Activated CD8-positive, alpha-beta memory T cell treated with anti-CD3 and anti-CD28 coated beads for 48 hours (primary cell): ENCODE measurements around the gene RPTOR.

ENCODE experiments used
- DNase-seq, 3 experiments: peaks; one replicate each; pipeline ENCODE4 v3.0.0-alpha.2; 2020; ENCODE audit warnings: low read depth in 2 of 3, low spot score in 2 of 3

RPTOR gene

GRCh38 chr17:80856863-80857755 lies 312.5 kb downstream of the RPTOR start:
- no peak for DNase-seq

- no peak for DNase-seq
These were observed 313.1 kb downstream of the RPTOR start for GRCh38 chr17:80857756-80858171.

GRCh38 chr17:80858301-80859001 lies 313.8 kb downstream of the RPTOR start:
- no peak for DNase-seq

GRCh38 chr17:80859002-80859941 lies 314.6 kb downstream of the RPTOR start:
- no peak for DNase-seq

GRCh38 chr17:80860101-80860671 lies 315.5 kb downstream of the RPTOR start:
- no peak for DNase-seq

- no peak for DNase-seq
These were observed 316.2 kb downstream of the RPTOR start for GRCh38 chr17:80860703-80861417.

- DNase-seq: no peak
These were observed 316.8 kb downstream of the RPTOR start for GRCh38 chr17:80861418-80861815.

- DNase-seq: no peak
These were observed 317.3 kb downstream of the RPTOR start for GRCh38 chr17:80861892-80862291.

- no peak for DNase-seq
These were observed 317.9 kb downstream of the RPTOR start for GRCh38 chr17:80862481-80862961.

- no peak for DNase-seq
These were observed 318.3 kb downstream of the RPTOR start for GRCh38 chr17:80862978-80863377.

GRCh38 chr17:80863626-80864025 lies 319.0 kb downstream of the RPTOR start:
- no peak for DNase-seq

GRCh38 chr17:80864751-80865150 lies 320.1 kb downstream of the RPTOR start:
- no peak for DNase-seq

- DNase-seq: no peak
These were observed 321.6 kb downstream of the RPTOR start for GRCh38 chr17:80866050-80866793.

GRCh38 chr17:80868022-80868609 lies 323.5 kb downstream of the RPTOR start:
- DNase-seq: no peak

GRCh38 chr17:80869481-80870145 lies 325.0 kb downstream of the RPTOR start:
- DNase-seq: no peak

- no peak for DNase-seq
These were observed 325.8 kb downstream of the RPTOR start for GRCh38 chr17:80870401-80870800.

- DNase-seq: no peak
These were observed 326.7 kb downstream of the RPTOR start for GRCh38 chr17:80871341-80871740.

- no peak for DNase-seq
These were observed 327.4 kb downstream of the RPTOR start for GRCh38 chr17:80872001-80872500.
